ENCODE results near the gene BUD31. TPM values are rescaled to one million over a fixed set of nuclear protein-coding genes. Genes with fewer than 3 reads are reported as not detected.

The BUD31 gene
- total and polyA plus RNA-seq, 9 of the 15 experiments (the other 6 are each of a cell fraction or from before 2014, with no cell fraction given) = 105 to 342 (median 247) TPM

DNA sequence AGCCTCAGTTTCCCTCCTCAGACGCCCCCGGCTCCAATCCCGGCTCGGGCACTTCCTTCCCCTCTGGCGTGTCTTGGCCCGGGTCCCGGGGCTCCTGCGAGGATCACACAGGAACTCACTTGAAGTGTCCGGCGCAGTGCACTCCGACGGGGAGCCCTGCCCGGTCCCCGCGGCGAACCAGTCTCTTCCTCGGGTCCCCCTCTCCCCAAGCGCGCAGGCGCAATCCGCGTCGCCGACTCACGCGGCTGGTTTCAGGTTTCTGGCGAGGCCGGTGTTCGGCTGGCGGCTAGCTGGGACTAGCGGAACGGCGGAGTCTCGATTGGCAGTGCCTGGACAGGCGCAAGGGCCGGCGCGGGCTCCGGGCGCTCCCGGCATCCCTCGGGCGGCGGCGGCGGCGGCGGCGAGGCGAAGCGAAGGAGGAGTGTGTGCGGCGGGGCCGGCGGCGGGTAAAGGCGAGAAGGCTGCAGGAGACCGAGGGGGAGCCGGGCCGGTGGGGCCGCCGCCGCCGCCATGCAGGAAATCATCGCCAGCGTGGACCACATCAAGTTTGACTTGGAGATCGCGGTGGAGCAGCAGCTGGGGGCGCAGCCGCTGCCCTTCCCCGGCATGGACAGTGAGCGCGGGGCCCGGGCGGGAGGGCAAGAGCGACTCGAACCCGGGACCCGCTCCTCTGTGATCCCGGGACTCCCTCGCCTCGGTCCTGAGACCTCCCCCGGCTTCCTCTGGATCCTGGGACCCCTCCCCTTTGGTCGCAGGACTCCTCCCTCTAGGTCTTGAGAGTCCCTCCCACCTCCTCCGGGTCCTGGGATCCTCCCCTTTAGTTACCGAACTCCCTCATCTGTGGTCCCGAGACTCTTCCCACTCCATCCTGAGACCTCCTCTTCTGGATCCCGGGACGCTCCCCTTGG lies 30.1 kb downstream of the BUD31 start, which contains the start of the genes CPSF4 and PTCD1:
Gene CPSF4, plus strand, starts transcription at position 371 of the 908 bp plus-strand sequence. Its CDS starts 140 bp downstream, at position 511.
Gene PTCD1, minus strand, starts transcription at position 226 of the 908 bp plus-strand sequence. CDS start 3,556 bp downstream, outside the sequence.
- WGBS (ENCODE audit: insufficient coverage, low coverage, missing lambda C conversion rate) = under 1% methylated on average over 69 of the region's 89 CpGs
- peaks cover 12% of the 10 kb centered on the region for H4K20me1 ChIP-seq (replicated peaks; ENCODE audit: control insufficient read depth, insufficient read depth, low read length)
- H3K4me3 ChIP-seq = peak within 1 kb of the TSS; percentile 98
- intact Hi-C loops (cut with micrococcal nuclease) (no loop called here), in situ Hi-C loops (cut with MboI) (no loop called here)
- DNase-seq (ENCODE audit: extremely low read depth in 1 of 4, low spot score in 3 of 4) (peak; percentile 98 to 99 (median 98)), ATAC-seq (peak; percentile 95), FAIRE-seq (peak; percentile 97)
- H3K27ac ChIP-seq (ENCODE audit: extremely low read depth, low read depth, low read length) = peak within 1 kb of the TSS; percentile 80
- ChIA-PET CTCF (ENCODE audit: low intra/inter-chr PET ratio) (interaction anchor here (0.6 kb wide), 1 partner anchor 562 kb away, joined by 7 read pairs; no protein-coding TSS in a partner anchor), POLR2A (interaction anchor here (0.6 to 2.4 kb wide), 12 partner anchors 8 to 507 kb away, joined by 3 to 11 read pairs (median 4); partner anchors contain the start of genes BUD31, PDAP1 and ZNF394)
- peaks cover 5% of the 10 kb centered on the region for H3K9me1 ChIP-seq (ENCODE audit: control insufficient read depth, insufficient read depth, low read length)
- H3K4me1 ChIP-seq (replicated peaks in 1 of 2; ENCODE audit: control insufficient read depth in 2 of 2, insufficient read depth in 2 of 2, low read length in 2 of 2) = peaks cover 19 to 36% of the 10 kb centered on the region in 2 experiments; a peak in 4 of 5 replicates
- peak within 1 kb of the TSS; percentile 98 for H3K4me2 ChIP-seq (ENCODE audit: insufficient read depth, low read length)
- peak within 1 kb of the TSS; percentile 94 to 98 for H3K9ac ChIP-seq (ENCODE audit: insufficient read depth in 1 of 2, low read depth in 2 of 2, low read length in 2 of 2)
- H3K9me3 ChIP-seq (replicated peaks; ENCODE audit: control insufficient read depth, insufficient read depth, low read depth, low read length) = no peaks in the 10 kb centered on the region
- H3K36me3 ChIP-seq (ENCODE audit: control insufficient read depth, insufficient read depth, low read length) = peaks cover 65% of the 10 kb centered on the region
- TSS peak; percentile 63 for BruUV-seq (replicated peaks)
- H2AFZ ChIP-seq (ENCODE audit: low read depth, low read length) = peak within 1 kb of the TSS; percentile 89
- H3K79me2 ChIP-seq (ENCODE audit: control insufficient read depth, insufficient read depth, low read length) = peaks cover 61% of the 10 kb centered on the region
- H3K27me3 ChIP-seq (ENCODE audit: control insufficient read depth in 2 of 2, insufficient read depth in 2 of 2, low read length in 2 of 2) = no peaks in the 10 kb centered on the region
- TF ChIP-seq, protein P1, sequence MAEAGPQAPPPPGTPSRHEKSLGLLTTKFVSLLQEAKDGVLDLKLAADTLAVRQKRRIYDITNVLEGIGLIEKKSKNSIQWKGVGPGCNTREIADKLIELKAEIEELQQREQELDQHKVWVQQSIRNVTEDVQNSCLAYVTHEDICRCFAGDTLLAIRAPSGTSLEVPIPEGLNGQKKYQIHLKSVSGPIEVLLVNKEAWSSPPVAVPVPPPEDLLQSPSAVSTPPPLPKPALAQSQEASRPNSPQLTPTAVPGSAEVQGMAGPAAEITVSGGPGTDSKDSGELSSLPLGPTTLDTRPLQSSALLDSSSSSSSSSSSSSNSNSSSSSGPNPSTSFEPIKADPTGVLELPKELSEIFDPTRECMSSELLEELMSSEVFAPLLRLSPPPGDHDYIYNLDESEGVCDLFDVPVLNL (CRISPR knock-in tag; IDR thresholded peaks at IDR 0.05; ENCODE audit: low read depth) = no peak
- TF ChIP-seq, protein P2, sequence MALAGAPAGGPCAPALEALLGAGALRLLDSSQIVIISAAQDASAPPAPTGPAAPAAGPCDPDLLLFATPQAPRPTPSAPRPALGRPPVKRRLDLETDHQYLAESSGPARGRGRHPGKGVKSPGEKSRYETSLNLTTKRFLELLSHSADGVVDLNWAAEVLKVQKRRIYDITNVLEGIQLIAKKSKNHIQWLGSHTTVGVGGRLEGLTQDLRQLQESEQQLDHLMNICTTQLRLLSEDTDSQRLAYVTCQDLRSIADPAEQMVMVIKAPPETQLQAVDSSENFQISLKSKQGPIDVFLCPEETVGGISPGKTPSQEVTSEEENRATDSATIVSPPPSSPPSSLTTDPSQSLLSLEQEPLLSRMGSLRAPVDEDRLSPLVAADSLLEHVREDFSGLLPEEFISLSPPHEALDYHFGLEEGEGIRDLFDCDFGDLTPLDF (CRISPR knock-in tag; IDR thresholded peaks at IDR 0.05) = peak; percentile 74; the same call in 1 of the 2 replicates
- peak; percentile 83 for TF ChIP-seq C11orf30 (IDR thresholded peaks at IDR 0.05; ENCODE audit: low read depth)
- TF ChIP-seq CBFA2T2 (conservative IDR thresholded peaks at IDR 0.05) = no peak
- TF ChIP-seq, protein P3, sequence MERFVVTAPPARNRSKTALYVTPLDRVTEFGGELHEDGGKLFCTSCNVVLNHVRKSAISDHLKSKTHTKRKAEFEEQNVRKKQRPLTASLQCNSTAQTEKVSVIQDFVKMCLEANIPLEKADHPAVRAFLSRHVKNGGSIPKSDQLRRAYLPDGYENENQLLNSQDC (CRISPR knock-in tag; IDR thresholded peaks at IDR 0.05) = peak; percentile 55; the same call in 1 of the 2 replicates
- TF ChIP-seq, protein P4, sequence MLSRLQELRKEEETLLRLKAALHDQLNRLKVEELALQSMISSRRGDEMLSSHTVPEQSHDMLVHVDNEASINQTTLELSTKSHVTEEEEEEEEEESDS (CRISPR knock-in tag; IDR thresholded peaks at IDR 0.05) = no peak
- TF ChIP-seq POLR3G (IDR thresholded peaks at IDR 0.05; ENCODE audit: extremely low read depth, insufficient read length, insufficient replicate concordance) = no peak
- TF ChIP-seq SMC3 (conservative IDR thresholded peaks at IDR 0.05; ENCODE audit: insufficient read depth, low read depth, low read length) = 0 out of 2 replicates have a peak, but pooled peaks have one; percentile 17
- TF ChIP-seq ZEB2 (IDR thresholded peaks at IDR 0.05) = peak; percentile 83
- TF ChIP-seq, protein P5, sequence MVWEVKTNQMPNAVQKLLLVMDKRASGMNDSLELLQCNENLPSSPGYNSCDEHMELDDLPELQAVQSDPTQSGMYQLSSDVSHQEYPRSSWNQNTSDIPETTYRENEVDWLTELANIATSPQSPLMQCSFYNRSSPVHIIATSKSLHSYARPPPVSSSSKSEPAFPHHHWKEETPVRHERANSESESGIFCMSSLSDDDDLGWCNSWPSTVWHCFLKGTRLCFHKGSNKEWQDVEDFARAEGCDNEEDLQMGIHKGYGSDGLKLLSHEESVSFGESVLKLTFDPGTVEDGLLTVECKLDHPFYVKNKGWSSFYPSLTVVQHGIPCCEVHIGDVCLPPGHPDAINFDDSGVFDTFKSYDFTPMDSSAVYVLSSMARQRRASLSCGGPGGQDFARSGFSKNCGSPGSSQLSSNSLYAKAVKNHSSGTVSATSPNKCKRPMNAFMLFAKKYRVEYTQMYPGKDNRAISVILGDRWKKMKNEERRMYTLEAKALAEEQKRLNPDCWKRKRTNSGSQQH (CRISPR knock-in tag; IDR thresholded peaks at IDR 0.05) = no peak
- TF ChIP-seq, protein P6, sequence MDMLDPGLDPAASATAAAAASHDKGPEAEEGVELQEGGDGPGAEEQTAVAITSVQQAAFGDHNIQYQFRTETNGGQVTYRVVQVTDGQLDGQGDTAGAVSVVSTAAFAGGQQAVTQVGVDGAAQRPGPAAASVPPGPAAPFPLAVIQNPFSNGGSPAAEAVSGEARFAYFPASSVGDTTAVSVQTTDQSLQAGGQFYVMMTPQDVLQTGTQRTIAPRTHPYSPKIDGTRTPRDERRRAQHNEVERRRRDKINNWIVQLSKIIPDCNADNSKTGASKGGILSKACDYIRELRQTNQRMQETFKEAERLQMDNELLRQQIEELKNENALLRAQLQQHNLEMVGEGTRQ (CRISPR knock-in tag; IDR thresholded peaks at IDR 0.05) = no peak
- TF ChIP-seq, protein P7, sequence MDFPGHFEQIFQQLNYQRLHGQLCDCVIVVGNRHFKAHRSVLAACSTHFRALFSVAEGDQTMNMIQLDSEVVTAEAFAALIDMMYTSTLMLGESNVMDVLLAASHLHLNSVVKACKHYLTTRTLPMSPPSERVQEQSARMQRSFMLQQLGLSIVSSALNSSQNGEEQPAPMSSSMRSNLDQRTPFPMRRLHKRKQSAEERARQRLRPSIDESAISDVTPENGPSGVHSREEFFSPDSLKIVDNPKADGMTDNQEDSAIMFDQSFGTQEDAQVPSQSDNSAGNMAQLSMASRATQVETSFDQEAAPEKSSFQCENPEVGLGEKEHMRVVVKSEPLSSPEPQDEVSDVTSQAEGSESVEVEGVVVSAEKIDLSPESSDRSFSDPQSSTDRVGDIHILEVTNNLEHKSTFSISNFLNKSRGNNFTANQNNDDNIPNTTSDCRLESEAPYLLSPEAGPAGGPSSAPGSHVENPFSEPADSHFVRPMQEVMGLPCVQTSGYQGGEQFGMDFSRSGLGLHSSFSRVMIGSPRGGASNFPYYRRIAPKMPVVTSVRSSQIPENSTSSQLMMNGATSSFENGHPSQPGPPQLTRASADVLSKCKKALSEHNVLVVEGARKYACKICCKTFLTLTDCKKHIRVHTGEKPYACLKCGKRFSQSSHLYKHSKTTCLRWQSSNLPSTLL (IDR thresholded peaks at IDR 0.05) = no peak
- TF ChIP-seq RFX1 (IDR thresholded peaks at IDR 0.05) = no peak
